Stimulated activated CD8-positive, alpha-beta memory T cell treated with anti-CD3 and anti-CD28 coated beads, Interleukin-12 subunit alpha, Interleukin-12 subunit beta, amount 100 ng/mL, for 24 hours (primary cell): ENCODE results near the gene NBL1.

ENCODE experiments used
- DNase-seq: peaks from one replicate; pipeline ENCODE4 v3.0.0-alpha.2; 2020; ENCODE audit errors: extremely low read depth

Gene NBL1

GRCh38 chr1:19646377-19647319 lies 2.5 kb downstream of the NBL1 start:
- no peak for DNase-seq

- DNase-seq: no peak
These were observed 3.5 kb downstream of the NBL1 start for GRCh38 chr1:19647643-19648042.

- no peak for DNase-seq
These were observed 4.1 kb downstream of the NBL1 start for GRCh38 chr1:19648239-19648638.

- no peak for DNase-seq
These were observed 4.6 kb downstream of the NBL1 start for GRCh38 chr1:19648689-19649088.

GRCh38 chr1:19650416-19651140 lies 6.5 kb downstream of the NBL1 start:
- DNase-seq: no peak

- DNase-seq: no peak
These were observed 7.1 kb downstream of the NBL1 start for GRCh38 chr1:19651141-19651737.

- DNase-seq: no peak
These were observed 10.3 kb downstream of the NBL1 start for GRCh38 chr1:19654386-19654785.

GRCh38 chr1:19654886-19655717 lies 11.0 kb downstream of the NBL1 start:
- DNase-seq: no peak

- no peak for DNase-seq
These were observed 11.6 kb downstream of the NBL1 start for GRCh38 chr1:19655718-19656080.

GRCh38 chr1:19656134-19656779 lies 12.1 kb downstream of the NBL1 start:
- no peak for DNase-seq

- no peak for DNase-seq
These were observed 12.8 kb downstream of the NBL1 start for GRCh38 chr1:19656780-19657466.

- no peak for DNase-seq
These were observed 13.4 kb downstream of the NBL1 start for GRCh38 chr1:19657511-19657910.

- DNase-seq: no peak
These were observed 14.1 kb downstream of the NBL1 start for GRCh38 chr1:19658186-19658585.

- DNase-seq: no peak
These were observed 17.7 kb downstream of the NBL1 start for GRCh38 chr1:19661721-19662228.

GRCh38 chr1:19662313-19662712 lies 18.2 kb downstream of the NBL1 start:
- no peak for DNase-seq

GRCh38 chr1:19664453-19665185 lies 20.5 kb downstream of the NBL1 start, which contains the start of gene HTR6:
HTR6 (plus strand) TSS chr1:19664875; CDS start chr1:19665754, 879 bp downstream.
- no peak for DNase-seq

- DNase-seq: no peak
These were observed 21.0 kb downstream of the NBL1 start for GRCh38 chr1:19665186-19665495.

- no peak for DNase-seq
These were observed 21.7 kb downstream of the NBL1 start for GRCh38 chr1:19665496-19666465.

- no peak for DNase-seq
These were observed 24.8 kb downstream of the NBL1 start for GRCh38 chr1:19668888-19669287.
